Stimulated activated CD4-positive, alpha-beta T cell treated with anti-CD3 and anti-CD28 coated beads, TNF-alpha, amount 100 ng/mL, for 4 hours (primary cell): ENCODE data around the gene ABHD17A.
"Not testable (repeated sequence)": the region's sequence is repeated elsewhere in the genome, so short reads cannot be mapped to it uniquely, and the experiment has no call there.

ENCODE experiments used
- DNase-seq, 3 experiments: peaks; one replicate each; pipeline ENCODE4 v3.0.0-alpha.2; 2020; ENCODE audit warnings: low read depth in 3 of 3

ABHD17A gene

GRCh38 chr19:1910177-1910576 lies 24.9 kb upstream of the ABHD17A start:
- no peak for DNase-seq

GRCh38 chr19:1909761-1910080 lies 24.4 kb upstream of the ABHD17A start:
- DNase-seq, result no peak

- no peak for DNase-seq
These were observed 23.0 kb upstream of the ABHD17A start for GRCh38 chr19:1908364-1908678.

GRCh38 chr19:1907563-1908363 lies 22.5 kb upstream of the ABHD17A start:
- no peak for DNase-seq

- no peak for DNase-seq
These were observed 21.8 kb upstream of the ABHD17A start for GRCh38 chr19:1906985-1907562.

GRCh38 chr19:1905863-1906375 lies 20.6 kb upstream of the ABHD17A start:
- DNase-seq, result no peak

- DNase-seq, result peak; percentile 96 to 97 (median 97)
These were observed 20.0 kb upstream of the ABHD17A start, which contains the start of the genes ADAT3 and SCAMP4 for GRCh38 chr19:1905110-1905862. ADAT3 (plus strand) TSS chr19:1905399; CDS start chr19:1912048, 6,649 bp downstream. SCAMP4 (plus strand) TSS chr19:1905399; CDS start chr19:1915020, 9,621 bp downstream.

GRCh38 chr19:1904860-1905109 lies 19.5 kb upstream of the ABHD17A start:
- DNase-seq, result no peak

GRCh38 chr19:1902923-1903322 lies 17.6 kb upstream of the ABHD17A start:
- no peak for DNase-seq

- no peak for DNase-seq
These were observed 16.7 kb upstream of the ABHD17A start for GRCh38 chr19:1901940-1902404.

- DNase-seq, result no peak
These were observed 11.2 kb upstream of the ABHD17A start for GRCh38 chr19:1896508-1896907.

GRCh38 chr19:1893791-1894190 lies 8.5 kb upstream of the ABHD17A start:
- DNase-seq, result no peak

GRCh38 chr19:1889907-1890306 lies 4.6 kb upstream of the ABHD17A start:
- DNase-seq, result no peak

GRCh38 chr19:1888385-1888784 lies 3.1 kb upstream of the ABHD17A start:
- no peak for DNase-seq

GRCh38 chr19:1886360-1886759 lies 1.1 kb upstream of the ABHD17A start:
- not testable (repeated sequence) for DNase-seq

GRCh38 chr19:1884719-1885334 lies 469 bp downstream of the ABHD17A start:
- DNase-seq, result no peak

- DNase-seq, result no peak
These were observed 991 bp downstream of the ABHD17A start for GRCh38 chr19:1884291-1884718.

GRCh38 chr19:1883784-1884183 lies 1.5 kb downstream of the ABHD17A start:
- DNase-seq, result no peak

- DNase-seq, result no peak
These were observed 2.3 kb downstream of the ABHD17A start for GRCh38 chr19:1882786-1883692.

GRCh38 chr19:1882089-1882785 lies 3.1 kb downstream of the ABHD17A start:
- peak in 1 of 3 experiments; percentile 57 for DNase-seq
